Measurements from ENCODE around the gene PHF20. TPM values are rescaled to one million over a fixed set of nuclear protein-coding genes. Genes with fewer than 3 reads are reported as not detected.
"Not testable (repeated sequence)": the region's sequence is repeated elsewhere in the genome, so short reads cannot be mapped to it uniquely, and the experiment has no call there.

Gene PHF20
- total RNA-seq, 4 donors from 2014 or later: 13.6 to 33.2 (median 16.6) TPM

DNA sequence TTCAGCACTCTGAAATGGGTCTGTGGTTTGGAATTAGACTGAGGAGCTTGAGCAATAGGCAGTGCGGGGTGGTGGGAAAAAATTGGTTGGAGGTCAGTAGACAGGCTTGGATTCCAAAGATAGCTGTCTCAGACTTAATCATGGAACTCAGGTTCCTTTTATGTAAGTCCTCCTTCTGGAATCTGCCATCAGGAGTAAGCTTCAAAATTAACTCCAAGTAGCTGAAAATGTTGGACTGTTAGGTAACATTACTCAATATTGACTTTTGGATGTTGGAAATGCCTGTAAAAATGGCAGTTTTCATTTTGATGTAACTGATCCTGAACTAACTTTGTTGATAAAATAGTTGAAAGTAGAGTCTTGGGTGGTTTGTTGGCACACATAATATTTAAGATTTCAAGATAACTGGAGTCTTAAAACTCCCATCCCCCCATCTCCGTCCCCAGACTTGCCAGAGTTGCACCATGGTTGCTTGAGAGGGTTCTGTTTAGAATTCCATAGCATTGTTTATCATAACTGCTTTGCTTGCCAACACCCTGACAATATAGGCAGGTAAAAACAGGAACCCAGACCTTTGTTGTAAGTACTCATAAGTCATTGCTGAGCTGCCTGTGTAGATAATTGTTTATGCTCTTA, 83.0 kb downstream of the PHF20 start:
- H3K4me3 ChIP-seq: no peak overlapping the region
- 90 to 93% methylated on average over 2 of the region's 2 CpGs for WGBS, 2 donors
- DNase-seq: no peak
- intact Hi-C loops (cut with DNase I): no loop called here
- TF ChIP-seq POLR2A (IDR thresholded peaks at IDR 0.05): no peak
- TF ChIP-seq, protein P1, sequence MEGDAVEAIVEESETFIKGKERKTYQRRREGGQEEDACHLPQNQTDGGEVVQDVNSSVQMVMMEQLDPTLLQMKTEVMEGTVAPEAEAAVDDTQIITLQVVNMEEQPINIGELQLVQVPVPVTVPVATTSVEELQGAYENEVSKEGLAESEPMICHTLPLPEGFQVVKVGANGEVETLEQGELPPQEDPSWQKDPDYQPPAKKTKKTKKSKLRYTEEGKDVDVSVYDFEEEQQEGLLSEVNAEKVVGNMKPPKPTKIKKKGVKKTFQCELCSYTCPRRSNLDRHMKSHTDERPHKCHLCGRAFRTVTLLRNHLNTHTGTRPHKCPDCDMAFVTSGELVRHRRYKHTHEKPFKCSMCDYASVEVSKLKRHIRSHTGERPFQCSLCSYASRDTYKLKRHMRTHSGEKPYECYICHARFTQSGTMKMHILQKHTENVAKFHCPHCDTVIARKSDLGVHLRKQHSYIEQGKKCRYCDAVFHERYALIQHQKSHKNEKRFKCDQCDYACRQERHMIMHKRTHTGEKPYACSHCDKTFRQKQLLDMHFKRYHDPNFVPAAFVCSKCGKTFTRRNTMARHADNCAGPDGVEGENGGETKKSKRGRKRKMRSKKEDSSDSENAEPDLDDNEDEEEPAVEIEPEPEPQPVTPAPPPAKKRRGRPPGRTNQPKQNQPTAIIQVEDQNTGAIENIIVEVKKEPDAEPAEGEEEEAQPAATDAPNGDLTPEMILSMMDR (IDR thresholded peaks at IDR 0.05): no peak
- no peak overlapping the region for H3K27ac ChIP-seq
- H3K4me1 ChIP-seq: peaks cover 0 to 16% (median 0%) of the 10 kb centered on the region in 3 donors
- H3K9me3 ChIP-seq: no peaks in the 10 kb centered on the region
- no peaks in the 10 kb centered on the region for H3K27me3 ChIP-seq
- H3K36me3 ChIP-seq: peaks cover 0 to 53% (median 0%) of the 10 kb centered on the region in 3 donors

DNA sequence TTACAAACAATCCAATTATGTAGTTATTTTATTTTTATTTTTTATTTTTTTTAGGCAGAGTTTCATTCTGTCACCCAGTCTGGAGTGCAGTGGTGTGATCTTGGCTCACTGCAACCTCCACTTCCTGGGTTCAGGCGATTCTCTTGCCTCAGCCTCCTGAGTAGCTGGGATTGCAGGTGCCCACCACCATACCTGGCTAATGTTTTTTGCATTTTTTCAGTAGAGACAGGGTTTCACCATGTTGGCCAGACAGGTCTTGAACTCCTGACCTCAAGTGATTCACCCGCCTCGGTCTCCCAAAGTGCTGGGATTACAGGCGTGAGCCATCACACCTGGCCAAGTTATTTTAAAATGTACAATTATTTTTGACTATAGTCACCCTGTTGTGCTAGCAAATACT, 83.8 kb downstream of the PHF20 start:
- intact Hi-C loops (cut with DNase I); H3K27me3 ChIP-seq; H3K9me3 ChIP-seq; H3K4me3 ChIP-seq; DNase-seq; H3K27ac ChIP-seq: not testable (repeated sequence)
- WGBS, 2 donors: 86 to 100% methylated on average over 2 to 4 of the region's 4 CpGs
- peaks cover 0 to 57% (median 0%) of the 10 kb centered on the region in 3 donors for H3K36me3 ChIP-seq
- peaks cover 0 to 14% (median 0%) of the 10 kb centered on the region in 3 donors for H3K4me1 ChIP-seq

DNA sequence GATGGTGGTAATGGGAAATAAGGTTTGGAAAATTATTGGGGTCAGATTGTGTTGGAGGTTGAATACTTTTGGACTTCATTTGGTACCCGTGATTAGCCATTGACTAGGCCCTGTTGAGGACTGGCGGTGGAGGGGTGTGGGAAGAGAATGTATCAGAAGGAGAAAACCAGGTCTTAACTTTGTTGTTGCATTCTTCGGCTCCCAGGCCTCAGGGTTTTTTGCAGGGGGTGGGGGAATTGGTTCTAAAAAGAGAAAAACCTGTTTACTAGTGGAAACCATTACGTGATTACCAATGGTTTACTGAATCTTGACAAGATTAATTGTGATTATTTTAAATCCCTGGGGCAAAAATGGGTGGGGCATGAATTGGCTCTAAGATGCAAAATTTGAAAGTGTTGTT, 85.1 kb downstream of the PHF20 start:
- Histone ChIP-seq H3K9me3 (no peaks in the 10 kb centered on the region), H3K27me3 (no peaks in the 10 kb centered on the region), H3K4me3 (no peak overlapping the region), H3K36me3 (peaks cover 0 to 54% (median 0%) of the 10 kb centered on the region in 3 donors), H3K27ac (peak overlapping the region in 1 of 4 donors; percentile 32), H3K4me1 (peaks cover 0 to 14% (median 0%) of the 10 kb centered on the region in 3 donors)
- intact Hi-C loops (cut with DNase I): no loop called here
- DNase-seq: no peak
- 50 to 72% methylated on average over 4 of the region's 4 CpGs for WGBS, 2 donors
- no peak for TF ChIP-seq POLR2A (IDR thresholded peaks at IDR 0.05)
- TF ChIP-seq, protein P1 (IDR thresholded peaks at IDR 0.05): no peak

DNA sequence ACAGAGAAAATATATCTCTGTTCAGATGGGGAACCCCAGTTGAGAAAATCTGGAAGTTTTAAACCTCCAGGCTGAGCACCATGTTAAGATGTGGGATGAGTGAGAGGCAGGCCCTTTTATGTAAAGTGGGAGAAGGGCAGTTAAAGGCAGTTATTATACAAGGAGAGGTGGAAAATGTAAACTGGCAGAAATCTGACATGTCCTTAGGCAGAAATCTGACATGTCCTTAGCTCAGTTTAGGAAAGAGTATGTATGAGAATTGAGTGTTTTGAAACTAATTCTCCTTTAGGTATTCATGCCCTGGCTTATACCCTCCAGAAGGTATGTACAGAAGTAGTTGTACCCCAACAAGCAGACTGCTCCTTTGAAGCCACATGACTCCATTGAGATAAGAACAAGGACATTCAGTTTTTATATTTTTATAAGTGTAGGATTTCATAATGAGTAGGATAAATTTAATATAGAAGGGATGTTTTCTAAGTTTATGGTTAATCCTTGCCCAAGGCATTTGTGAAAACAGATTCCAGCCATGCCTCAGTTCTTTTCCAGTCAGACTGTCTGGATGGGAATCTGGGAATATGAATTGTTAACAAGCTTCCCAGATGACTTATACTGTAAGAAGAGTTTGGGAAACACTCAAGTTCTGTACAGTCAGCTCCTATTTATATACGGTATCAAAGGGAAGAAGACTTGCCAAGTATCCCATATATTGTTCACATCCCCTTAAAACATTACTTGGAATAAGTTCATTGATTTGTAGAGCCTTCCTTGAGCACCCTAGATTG, 94.8 kb downstream of the PHF20 start:
- Histone ChIP-seq H3K36me3 (peaks cover 0 to 63% (median 0%) of the 10 kb centered on the region in 3 donors), H3K4me1 (peaks cover 0 to 9% (median 6%) of the 10 kb centered on the region in 3 donors), H3K27ac (no peak overlapping the region), H3K4me3 (no peak overlapping the region), H3K27me3 (no peaks in the 10 kb centered on the region), H3K9me3 (no peaks in the 10 kb centered on the region)
- TF ChIP-seq, protein P1 (IDR thresholded peaks at IDR 0.05): no peak
- no peak for TF ChIP-seq POLR2A (IDR thresholded peaks at IDR 0.05)
- DNase-seq: no peak
- intact Hi-C loops (cut with DNase I): no loop called here
- WGBS, 2 donors: 41 to 50% methylated on average over 1 of the region's 1 CpG

DNA sequence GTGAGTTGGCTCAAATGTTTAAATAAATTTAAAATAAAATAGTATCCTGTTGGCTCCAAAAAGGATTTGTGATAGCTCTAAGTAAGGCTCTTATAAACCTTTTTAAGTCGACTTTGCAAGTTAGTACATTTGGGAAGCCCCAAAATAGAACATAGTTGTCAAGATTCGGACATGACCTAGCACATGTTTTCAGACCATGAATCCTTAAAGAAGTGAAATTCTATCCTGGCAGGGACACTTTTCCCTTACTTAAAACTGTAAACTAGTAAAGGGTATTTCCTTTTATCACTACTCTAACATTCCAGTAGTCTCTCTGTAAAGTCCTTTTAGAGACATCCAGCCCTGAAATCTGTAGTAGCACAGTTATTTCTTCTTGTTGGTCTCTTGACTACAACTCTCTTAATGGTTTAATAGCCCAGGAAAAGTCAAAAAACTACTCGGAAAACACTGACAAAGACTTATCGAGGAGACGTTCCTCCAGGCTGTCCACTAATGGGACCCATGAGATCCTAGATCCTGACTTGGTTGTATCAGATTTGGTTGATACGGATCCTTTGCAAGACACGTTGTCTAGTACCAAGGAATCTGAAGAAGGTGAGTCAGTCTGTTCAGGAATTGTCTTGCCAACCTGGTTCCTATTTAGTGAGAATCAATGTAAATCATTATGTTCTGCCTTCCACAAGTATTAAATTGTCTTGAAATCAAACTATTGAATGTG, 98.9 kb downstream of the PHF20 start:
- no peaks in the 10 kb centered on the region for H3K9me3 ChIP-seq
- TF ChIP-seq, protein P1 (IDR thresholded peaks at IDR 0.05): no peak
- no peak for TF ChIP-seq POLR2A (IDR thresholded peaks at IDR 0.05)
- intact Hi-C loops (cut with DNase I): no loop called here
- no peaks in the 10 kb centered on the region for H3K27me3 ChIP-seq
- H3K4me1 ChIP-seq: peaks cover 0 to 25% (median 15%) of the 10 kb centered on the region in 3 donors
- no peak for DNase-seq
- H3K27ac ChIP-seq: peak overlapping the region; percentile 31 to 63 (median 49)
- H3K36me3 ChIP-seq: peaks cover 0 to 49% (median 0%) of the 10 kb centered on the region in 3 donors
- 58% methylated on average over 7 of the region's 7 CpGs for WGBS, 2 donors
- peak overlapping the region in 1 of 4 donors; percentile 9 for H3K4me3 ChIP-seq

Data from esophagus squamous epithelium (tissue), 5 donors.